ENCODE measurements around the gene QPCTL. TPM values are rescaled to one million over a fixed set of nuclear protein-coding genes. Genes with fewer than 3 reads are reported as not detected.
"Not testable (repeated sequence)": the region's sequence is repeated elsewhere in the genome, so short reads cannot be mapped to it uniquely, and the experiment has no call there.

The QPCTL gene
- total RNA-seq, 4 donors from 2014 or later: 0.75 to 17.3 (median 7.2) TPM

DNA sequence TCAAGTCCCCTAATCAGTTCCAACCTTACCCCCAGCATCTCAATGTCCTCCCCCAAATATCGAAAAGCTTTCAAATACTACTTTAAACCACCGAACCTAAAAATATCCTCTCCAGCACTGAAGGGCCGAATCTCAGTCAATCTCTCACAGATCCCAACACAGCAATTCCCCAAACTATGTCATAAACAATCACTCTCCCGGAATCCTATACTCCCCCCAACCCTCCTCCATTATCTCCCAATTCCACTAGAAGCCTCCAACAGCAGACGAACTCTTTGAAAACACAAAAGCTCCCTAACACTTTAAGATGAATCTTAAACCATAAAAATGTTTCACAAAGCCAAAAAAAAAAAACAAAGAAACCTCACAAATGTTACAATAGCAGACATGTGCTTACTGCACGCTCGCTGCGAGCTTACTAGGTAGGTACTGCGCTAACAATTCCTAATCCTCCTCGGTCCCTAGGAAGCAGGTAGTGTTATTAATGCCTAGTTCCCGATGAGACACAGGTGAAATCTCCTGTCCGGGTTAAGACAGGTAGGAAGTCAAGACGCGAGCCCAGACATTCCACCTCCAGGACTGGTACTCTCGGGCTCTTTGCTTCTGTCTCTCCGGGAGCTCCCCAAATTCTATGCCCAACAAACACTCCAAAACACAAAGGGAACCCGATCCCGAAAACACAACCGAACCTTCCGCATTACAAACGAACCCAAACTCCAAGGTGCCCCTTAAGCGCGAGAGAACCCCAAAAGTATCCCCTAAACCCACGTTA, 24.1 kb downstream of the QPCTL start:
- peak; percentile 51 for DNase-seq
- intact Hi-C loops (cut with DNase I; ENCODE audit: low total_unique reads): loop anchor here (10.0 kb wide), 1 partner anchor 48 kb away; the partner anchor contains the start of gene SIX5
- WGBS, 2 donors (ENCODE audit: low coverage in 1 of 2): 0 to 1% methylated on average over 3 to 24 of the region's 24 CpGs

GRCh38 chr19:45717131-45717982, 24.9 kb downstream of the QPCTL start:
- Histone ChIP-seq H3K4me3 (peak overlapping the region; percentile 47 to 79 (median 60)), H3K4me1 (peaks cover 11 to 41% (median 22%) of the 10 kb centered on the region in 4 donors), H3K9me3 (no peaks in the 10 kb centered on the region), H3K27ac (peak overlapping the region; percentile 89 to 95 (median 93)), H3K27me3 (no peaks in the 10 kb centered on the region), H3K36me3 (peaks cover 0 to 8% (median 0%) of the 10 kb centered on the region in 4 donors)
- intact Hi-C loops (cut with DNase I; ENCODE audit: low total_unique reads): loop anchor here (10.0 kb wide), 1 partner anchor 47 kb away; the partner anchor contains the start of gene SIX5
- TF ChIP-seq EP300 (IDR thresholded peaks at IDR 0.05; ENCODE audit: low read depth) (peak; percentile 92), CTCF (IDR thresholded peaks at IDR 0.05) (peak in 2 of 5 experiments; percentile 34 to 50), POLR2A (IDR thresholded peaks at IDR 0.05) (peak; percentile 67), POLR2AphosphoS5 (IDR thresholded peaks at IDR 0.05) (peak; percentile 85 to 92 (median 91))
- in situ Hi-C loops (cut with MboI; ENCODE audit: low pct_ligation_motif_present in 1 of 4, low pct_unique_long_range_greater_than_20kb in 1 of 4, low sequenced_read_pairs in 3 of 4): no loop called here
- DNase-seq: peak; percentile 99
- WGBS, 2 donors (ENCODE audit: low coverage in 1 of 2): 1% methylated on average over 51 of the region's 51 CpGs; no CpG with 5 or more reads in 1 of the 2 donors

More for the DNA sequence above, 24.1 kb downstream of the QPCTL start:
- H3K27ac ChIP-seq: peak overlapping the region; percentile 89 to 95 (median 93)
- H3K9me3 ChIP-seq: no peaks in the 10 kb centered on the region
- in situ Hi-C loops (cut with MboI; ENCODE audit: low pct_ligation_motif_present in 1 of 4, low pct_unique_long_range_greater_than_20kb in 1 of 4, low sequenced_read_pairs in 3 of 4): no loop called here
- peaks cover 11 to 34% (median 17%) of the 10 kb centered on the region in 4 donors for H3K4me1 ChIP-seq
- peak overlapping the region; percentile 47 to 79 (median 60) for H3K4me3 ChIP-seq
- peaks cover 0 to 16% (median 0%) of the 10 kb centered on the region in 4 donors for H3K36me3 ChIP-seq
- TF ChIP-seq CTCF (IDR thresholded peaks at IDR 0.05): no peak
- no peaks in the 10 kb centered on the region for H3K27me3 ChIP-seq

DNA sequence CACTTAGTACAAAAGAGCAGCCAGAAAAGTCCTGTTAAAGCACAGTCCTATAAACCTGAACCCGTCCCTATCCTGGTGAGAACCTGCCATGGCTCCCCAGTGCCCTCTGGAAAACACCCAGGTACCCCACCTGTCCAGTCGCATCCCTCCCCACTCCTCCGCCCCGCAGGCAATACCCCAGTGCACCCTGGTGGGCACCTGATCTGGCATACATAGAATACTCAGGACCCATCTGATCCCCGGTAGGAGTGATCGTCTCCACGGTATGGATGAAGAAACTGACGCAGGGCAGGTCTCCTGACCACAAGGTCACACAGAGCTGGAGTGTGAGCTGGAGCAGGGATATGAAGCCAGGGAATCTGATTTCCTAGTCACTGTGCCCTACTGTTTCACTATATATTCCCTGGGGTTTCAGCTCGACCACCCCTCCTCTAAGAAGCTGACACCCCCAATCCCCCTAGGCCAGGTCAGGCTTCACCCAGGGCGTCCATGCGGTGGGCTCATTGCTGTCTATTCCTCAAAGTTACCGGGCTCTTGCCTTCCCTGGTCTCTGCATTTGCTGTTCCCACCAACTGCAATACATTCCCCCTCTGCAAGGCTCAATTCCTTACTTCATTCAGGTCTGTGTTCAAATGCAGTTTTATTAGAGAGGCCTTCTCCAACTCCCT, 25.7 kb downstream of the QPCTL start:
- Histone ChIP-seq H3K27me3 (no peaks in the 10 kb centered on the region), H3K9me3 (no peaks in the 10 kb centered on the region), H3K4me3 (peak overlapping the region; percentile 28 to 79 (median 60)), H3K4me1 (peaks cover 11 to 46% (median 24%) of the 10 kb centered on the region in 4 donors), H3K27ac (peak overlapping the region; percentile 89 to 95 (median 93)), H3K36me3 (peaks cover 0 to 4% (median 2%) of the 10 kb centered on the region in 4 donors)
- no peak for DNase-seq
- in situ Hi-C loops (cut with MboI; ENCODE audit: low pct_ligation_motif_present in 1 of 4, low pct_unique_long_range_greater_than_20kb in 1 of 4, low sequenced_read_pairs in 3 of 4) (no loop called here), intact Hi-C loops (cut with DNase I; ENCODE audit: low total_unique reads) (loop anchor here (10.0 kb wide), 1 partner anchor 47 kb away; the partner anchor contains the start of gene SIX5)
- 47% methylated on average over 12 of the region's 12 CpGs; no CpG with 5 or more reads in 1 of the 2 donors for WGBS, 2 donors (ENCODE audit: low coverage in 1 of 2)
- TF ChIP-seq POLR2AphosphoS5 (IDR thresholded peaks at IDR 0.05): no peak
- TF ChIP-seq EP300 (IDR thresholded peaks at IDR 0.05; ENCODE audit: low read depth): no peak
- no peak for TF ChIP-seq CTCF (IDR thresholded peaks at IDR 0.05)
- TF ChIP-seq POLR2A (IDR thresholded peaks at IDR 0.05): no peak

DNA sequence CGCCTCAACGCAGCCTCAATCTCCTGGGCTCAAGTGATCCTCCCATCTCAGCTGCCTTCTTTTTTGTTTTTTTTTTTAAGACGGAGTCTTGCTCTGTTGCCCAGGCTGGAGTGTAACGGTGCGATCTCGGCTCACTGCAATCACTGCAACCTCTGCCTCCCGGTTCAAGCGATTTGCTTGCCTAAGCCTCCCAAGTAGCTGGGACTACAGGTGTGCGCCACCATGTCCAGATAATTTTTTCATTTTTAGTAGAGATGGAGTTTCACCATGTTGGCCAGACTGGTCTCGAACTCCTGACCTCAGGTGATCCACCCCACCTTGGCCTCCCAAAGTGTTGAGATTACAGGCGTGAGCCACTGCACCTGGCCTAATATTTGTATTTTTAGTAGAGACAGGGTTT, 27.6 kb downstream of the QPCTL start:
- H3K27me3 ChIP-seq; H3K4me3 ChIP-seq; H3K36me3 ChIP-seq; H3K9me3 ChIP-seq; DNase-seq; in situ Hi-C loops (cut with MboI; ENCODE audit: low pct_ligation_motif_present in 1 of 4, low pct_unique_long_range_greater_than_20kb in 1 of 4, low sequenced_read_pairs in 3 of 4); intact Hi-C loops (cut with DNase I; ENCODE audit: low total_unique reads): not testable (repeated sequence)
- H3K27ac ChIP-seq: peak overlapping the region; percentile 76 to 83 (median 77)
- peaks cover 11 to 49% (median 25%) of the 10 kb centered on the region in 4 donors for H3K4me1 ChIP-seq
- WGBS, 2 donors (ENCODE audit: low coverage in 1 of 2): 98 to 100% methylated on average over 2 to 11 of the region's 11 CpGs

DNA sequence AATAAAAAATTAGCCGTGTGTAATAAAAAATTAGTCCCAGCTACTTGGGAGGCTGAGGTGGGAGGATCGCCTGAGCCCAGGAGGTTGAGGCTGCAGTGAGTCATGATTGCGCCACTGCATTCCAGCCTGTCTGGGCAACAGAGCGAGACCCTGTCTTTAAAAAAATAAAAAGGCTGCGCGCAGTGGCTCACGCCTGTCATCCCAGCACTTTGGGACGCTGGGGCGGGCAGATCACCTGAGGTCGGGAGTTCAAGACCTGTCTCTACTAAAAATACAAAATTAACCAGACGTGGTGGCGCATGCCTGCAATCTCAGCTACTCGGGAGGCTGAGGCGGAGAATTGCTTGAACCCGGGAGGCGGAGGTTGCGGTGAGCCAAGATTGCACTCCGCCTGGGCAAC, 36.2 kb downstream of the QPCTL start:
- not testable (repeated sequence) for DNase-seq

More for the DNA sequence above, 36.2 kb downstream of the QPCTL start:
- WGBS, 2 donors (ENCODE audit: low coverage in 1 of 2): 90 to 93% methylated on average over 4 to 18 of the region's 18 CpGs
- H3K27me3 ChIP-seq; H3K27ac ChIP-seq; H3K4me3 ChIP-seq; H3K36me3 ChIP-seq; in situ Hi-C loops (cut with MboI; ENCODE audit: low pct_ligation_motif_present in 1 of 4, low pct_unique_long_range_greater_than_20kb in 1 of 4, low sequenced_read_pairs in 3 of 4); intact Hi-C loops (cut with DNase I; ENCODE audit: low total_unique reads); H3K9me3 ChIP-seq: not testable (repeated sequence)
- H3K4me1 ChIP-seq: peaks cover 6 to 27% (median 16%) of the 10 kb centered on the region in 4 donors
